K562 (cell line): Measurements from ENCODE around the gene GALNT12. TPM values are rescaled to one million over a fixed set of nuclear protein-coding genes. Genes with fewer than 3 reads are reported as not detected.

Source experiments
- ARID1B ChIP-seq: fragments of 450-650 bp; IDR thresholded peaks from 2 replicates; pipeline ENCODE4 v1.6.1; 2016; ENCODE audit warnings: antibody characterized with exemption, mild to moderate bottlenecking, inconsistent platforms
- BCL6 ChIP-seq: fragments of 250-450 bp; sonication (Bioruptor Pico); IDR thresholded peaks from 2 replicates; pipeline ENCODE4 v1.4.0; 2020
- JUNB ChIP-seq: fragments of 450-650 bp; formaldehyde crosslinking; conservative IDR thresholded peaks from 2 replicates; pipeline ENCODE4 v1.4.0; 2020; ENCODE audit warnings: mild to moderate bottlenecking
- SMAD1 ChIP-seq: fragments of 150-350 bp; IDR thresholded peaks from 2 replicates; pipeline ENCODE4 v1.6.1; 2014; ENCODE audit warnings: low read length, low read depth; ENCODE audit not compliant: partially characterized antibody
- SMC3 ChIP-seq: conservative IDR thresholded peaks from 2 replicates; pipeline ENCODE4 v1.6.1; 2011; ENCODE audit warnings: low read depth, low read length, improper control_type of control experiment; ENCODE audit not compliant: insufficient read depth
- XRCC5 ChIP-seq: fragments of 200-400 bp; formaldehyde crosslinking; IDR thresholded peaks from 2 replicates; pipeline ENCODE4 v1.6.1; 2017; ENCODE audit warnings: low read depth, mild to moderate bottlenecking, low read length
- ZBTB7A ChIP-seq: IDR thresholded peaks from 2 replicates; pipeline ENCODE4 v1.6.1; 2011; ENCODE audit warnings: low read depth, mild to moderate bottlenecking, low read length, moderate library complexity, borderline replicate concordance; ENCODE audit not compliant: control insufficient read depth
- ZNF12 ChIP-seq: sonication (generic); formaldehyde crosslinking; IDR thresholded peaks from 2 replicates; pipeline ENCODE4 v1.4.0; 2020; ENCODE audit warnings: mild to moderate bottlenecking, missing genetic modification reagents
- ZNF644 ChIP-seq: fragments of 200-800 bp; sonication (Bioruptor generic); IDR thresholded peaks from 2 replicates; pipeline ENCODE4 v1.6.1; 2016; ENCODE audit warnings: low read depth, missing genetic modification characterization, missing compliant biosample characterization
- ZNF695 ChIP-seq: fragments of 450-650 bp; formaldehyde crosslinking; IDR thresholded peaks from 2 replicates; pipeline ENCODE4 v1.4.0; 2020; ENCODE audit warnings: mild to moderate bottlenecking, moderate library complexity
- polyA plus RNA-seq, 8 experiments: library from polyadenylated mRNA; depleted of rRNA in 4 of 8; stranded (reverse) in 5 of 8; unstranded in 3 of 8; fragments of >200 nt; fragmentation: Nextera tagmentation in 2 of 8; fragmentation: Illumina TruSeq in 1 of 8; extraction: Ambion mirVana in 2 of 8; extraction: Trizol in 1 of 8; gene quantifications; 2 replicates each; pipeline versions ENCODE4 v1.2.1 to v1.2.3, GENCODE V29; 2011 to 2014; ENCODE audit warnings: inconsistent platforms in 1 of 8, missing spikeins in 1 of 8
- total RNA-seq, 7 experiments: library from RNA; depleted of rRNA in 6 of 7; stranded (reverse); fragments of >200 nt in 6 of 7; fragmentation: Illumina TruSeq in 2 of 7; extraction: Trizol in 2 of 7; gene quantifications; 2 replicates each; pipeline versions ENCODE4 v1.2.1 to v1.2.3, GENCODE V29; 2011 to 2021; ENCODE audit warnings: low replicate concordance in 1 of 7
- TF ChIP-seq, protein P1 (sequence below): fragments of 450-650 bp; IDR thresholded peaks from 2 replicates; pipeline ENCODE4 v1.6.1; 2016
- TF ChIP-seq, protein P2 (sequence below): fragments of 250-450 bp; sonication (Bioruptor Pico); IDR thresholded peaks from 2 replicates; pipeline ENCODE4 v1.8.0; 2021; ENCODE audit warnings: moderate library complexity, mild to moderate bottlenecking, inconsistent platforms
- TF ChIP-seq, protein P3 (sequence below): fragments of 250-450 bp; sonication (Bioruptor Pico); IDR thresholded peaks from 2 replicates; pipeline ENCODE4 v1.5.0; 2021; ENCODE audit warnings: mild to moderate bottlenecking, borderline replicate concordance
- TF ChIP-seq, protein P4 (sequence below): fragments of 450-650 bp; IDR thresholded peaks from 2 replicates; pipeline ENCODE4 v1.7.1; 2018; ENCODE audit warnings: mild to moderate bottlenecking, low read depth; ENCODE audit not compliant: partially characterized antibody
- TF ChIP-seq, protein P5 (sequence below): fragments of 450-650 bp; IDR thresholded peaks from 2 replicates; pipeline ENCODE4 v1.6.1; 2018; ENCODE audit warnings: mild to moderate bottlenecking, low read depth; ENCODE audit not compliant: partially characterized antibody
- TF ChIP-seq, protein P6 (sequence below), 3 experiments: IDR thresholded peaks in 2 of 3; conservative IDR thresholded peaks in 1 of 3; 2 replicates each; pipeline ENCODE4 v1.5.1; 2011 to 2012; ENCODE audit warnings: low read length in 3 of 3, mild to moderate bottlenecking in 3 of 3, control low read depth in 2 of 3, improper control_type of control experiment in 1 of 3, inconsistent platforms in 1 of 3, low read depth in 1 of 3, mixed read lengths in 1 of 3, moderate library complexity in 1 of 3; ENCODE audit not compliant: insufficient read depth in 2 of 3

The GALNT12 gene
- total and polyA plus RNA-seq, 9 of the 15 experiments (the other 6 are each of a cell fraction or from before 2014, with no cell fraction given), result 29.7 to 82.9 (median 44.2) TPM

DNA sequence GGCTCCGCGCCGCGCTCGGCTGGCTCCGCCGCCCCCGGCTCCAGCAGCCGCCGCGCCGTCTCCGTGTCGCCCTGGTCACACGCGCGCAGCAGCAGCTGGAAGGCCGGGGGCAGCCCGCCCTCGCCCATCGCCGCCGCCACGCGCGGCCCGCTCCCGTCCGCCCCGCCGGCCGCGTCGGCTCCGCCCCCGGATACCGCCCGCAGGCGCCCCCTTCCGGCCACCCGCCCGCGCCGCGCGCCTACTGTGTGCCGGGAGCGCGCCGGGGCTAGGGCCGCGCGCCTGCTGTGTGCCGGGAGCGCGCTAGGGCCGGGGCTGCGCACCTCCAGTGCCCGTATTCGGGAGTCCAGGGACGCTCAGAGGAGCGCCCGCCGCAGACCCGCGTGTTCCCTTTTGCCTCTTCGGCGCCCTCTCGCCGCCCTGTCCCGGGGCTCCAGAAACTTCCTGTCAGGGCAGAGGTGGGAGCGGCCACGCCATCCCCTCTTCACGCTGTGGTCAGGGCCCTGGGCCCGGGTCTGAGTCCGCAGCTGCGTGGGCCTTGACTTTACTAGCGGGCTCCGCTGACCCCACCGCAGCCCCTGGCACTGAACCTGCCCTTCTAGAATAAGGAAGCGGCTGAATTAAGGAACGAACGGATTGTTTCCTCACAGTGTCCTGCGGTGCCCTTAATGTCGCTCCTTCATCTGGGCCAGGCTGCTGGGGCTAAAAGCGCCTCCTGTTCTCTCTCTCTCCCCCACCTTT, 10.9 kb upstream of the GALNT12 start, which contains the start of gene ANKS6 (continued):
- TF ChIP-seq, protein P1, sequence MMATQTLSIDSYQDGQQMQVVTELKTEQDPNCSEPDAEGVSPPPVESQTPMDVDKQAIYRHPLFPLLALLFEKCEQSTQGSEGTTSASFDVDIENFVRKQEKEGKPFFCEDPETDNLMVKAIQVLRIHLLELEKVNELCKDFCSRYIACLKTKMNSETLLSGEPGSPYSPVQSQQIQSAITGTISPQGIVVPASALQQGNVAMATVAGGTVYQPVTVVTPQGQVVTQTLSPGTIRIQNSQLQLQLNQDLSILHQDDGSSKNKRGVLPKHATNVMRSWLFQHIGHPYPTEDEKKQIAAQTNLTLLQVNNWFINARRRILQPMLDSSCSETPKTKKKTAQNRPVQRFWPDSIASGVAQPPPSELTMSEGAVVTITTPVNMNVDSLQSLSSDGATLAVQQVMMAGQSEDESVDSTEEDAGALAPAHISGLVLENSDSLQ, result no peak
- TF ChIP-seq ZBTB7A (no peak; the same call in 1 of the 2 replicates), ZNF695 (CRISPR knock-in tag) (no peak), JUNB (CRISPR knock-in tag) (no peak), XRCC5 (no peak), ARID1B (no peak), SMAD1 (no peak), BCL6 (CRISPR knock-in tag) (no peak), ZNF12 (CRISPR knock-in tag) (no peak), SMC3 (no peak), ZNF644 (tag) (peak; percentile 99)
- TF ChIP-seq, protein P2, sequence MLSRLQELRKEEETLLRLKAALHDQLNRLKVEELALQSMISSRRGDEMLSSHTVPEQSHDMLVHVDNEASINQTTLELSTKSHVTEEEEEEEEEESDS, result no peak
- TF ChIP-seq, protein P3, sequence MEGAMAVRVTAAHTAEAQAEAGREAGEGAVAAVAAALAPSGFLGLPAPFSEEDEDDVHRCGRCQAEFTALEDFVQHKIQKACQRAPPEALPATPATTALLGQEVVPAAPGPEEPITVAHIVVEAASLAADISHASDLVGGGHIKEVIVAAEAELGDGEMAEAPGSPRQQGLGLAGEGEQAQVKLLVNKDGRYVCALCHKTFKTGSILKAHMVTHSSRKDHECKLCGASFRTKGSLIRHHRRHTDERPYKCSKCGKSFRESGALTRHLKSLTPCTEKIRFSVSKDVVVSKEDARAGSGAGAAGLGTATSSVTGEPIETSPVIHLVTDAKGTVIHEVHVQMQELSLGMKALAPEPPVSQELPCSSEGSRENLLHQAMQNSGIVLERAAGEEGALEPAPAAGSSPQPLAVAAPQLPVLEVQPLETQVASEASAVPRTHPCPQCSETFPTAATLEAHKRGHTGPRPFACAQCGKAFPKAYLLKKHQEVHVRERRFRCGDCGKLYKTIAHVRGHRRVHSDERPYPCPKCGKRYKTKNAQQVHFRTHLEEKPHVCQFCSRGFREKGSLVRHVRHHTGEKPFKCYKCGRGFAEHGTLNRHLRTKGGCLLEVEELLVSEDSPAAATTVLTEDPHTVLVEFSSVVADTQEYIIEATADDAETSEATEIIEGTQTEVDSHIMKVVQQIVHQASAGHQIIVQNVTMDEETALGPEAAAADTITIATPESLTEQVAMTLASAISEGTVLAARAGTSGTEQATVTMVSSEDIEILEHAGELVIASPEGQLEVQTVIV (CRISPR knock-in tag), result no peak
- TF ChIP-seq, protein P4, sequence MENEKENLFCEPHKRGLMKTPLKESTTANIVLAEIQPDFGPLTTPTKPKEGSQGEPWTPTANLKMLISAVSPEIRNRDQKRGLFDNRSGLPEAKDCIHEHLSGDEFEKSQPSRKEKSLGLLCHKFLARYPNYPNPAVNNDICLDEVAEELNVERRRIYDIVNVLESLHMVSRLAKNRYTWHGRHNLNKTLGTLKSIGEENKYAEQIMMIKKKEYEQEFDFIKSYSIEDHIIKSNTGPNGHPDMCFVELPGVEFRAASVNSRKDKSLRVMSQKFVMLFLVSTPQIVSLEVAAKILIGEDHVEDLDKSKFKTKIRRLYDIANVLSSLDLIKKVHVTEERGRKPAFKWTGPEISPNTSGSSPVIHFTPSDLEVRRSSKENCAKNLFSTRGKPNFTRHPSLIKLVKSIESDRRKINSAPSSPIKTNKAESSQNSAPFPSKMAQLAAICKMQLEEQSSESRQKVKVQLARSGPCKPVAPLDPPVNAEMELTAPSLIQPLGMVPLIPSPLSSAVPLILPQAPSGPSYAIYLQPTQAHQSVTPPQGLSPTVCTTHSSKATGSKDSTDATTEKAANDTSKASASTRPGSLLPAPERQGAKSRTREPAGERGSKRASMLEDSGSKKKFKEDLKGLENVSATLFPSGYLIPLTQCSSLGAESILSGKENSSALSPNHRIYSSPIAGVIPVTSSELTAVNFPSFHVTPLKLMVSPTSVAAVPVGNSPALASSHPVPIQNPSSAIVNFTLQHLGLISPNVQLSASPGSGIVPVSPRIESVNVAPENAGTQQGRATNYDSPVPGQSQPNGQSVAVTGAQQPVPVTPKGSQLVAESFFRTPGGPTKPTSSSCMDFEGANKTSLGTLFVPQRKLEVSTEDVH, result no peak
- TF ChIP-seq, protein P5, sequence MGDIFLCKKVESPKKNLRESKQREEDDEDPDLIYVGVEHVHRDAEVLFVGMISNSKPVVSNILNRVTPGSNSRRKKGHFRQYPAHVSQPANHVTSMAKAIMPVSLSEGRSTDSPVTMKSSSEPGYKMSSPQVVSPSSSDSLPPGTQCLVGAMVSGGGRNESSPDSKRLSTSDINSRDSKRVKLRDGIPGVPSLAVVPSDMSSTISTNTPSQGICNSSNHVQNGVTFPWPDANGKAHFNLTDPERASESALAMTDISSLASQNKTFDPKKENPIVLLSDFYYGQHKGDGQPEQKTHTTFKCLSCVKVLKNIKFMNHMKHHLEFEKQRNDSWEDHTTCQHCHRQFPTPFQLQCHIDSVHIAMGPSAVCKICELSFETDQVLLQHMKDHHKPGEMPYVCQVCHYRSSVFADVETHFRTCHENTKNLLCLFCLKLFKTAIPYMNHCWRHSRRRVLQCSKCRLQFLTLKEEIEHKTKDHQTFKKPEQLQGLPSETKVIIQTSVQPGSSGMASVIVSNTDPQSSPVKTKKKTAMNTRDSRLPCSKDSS, result no peak
- TF ChIP-seq, protein P6, sequence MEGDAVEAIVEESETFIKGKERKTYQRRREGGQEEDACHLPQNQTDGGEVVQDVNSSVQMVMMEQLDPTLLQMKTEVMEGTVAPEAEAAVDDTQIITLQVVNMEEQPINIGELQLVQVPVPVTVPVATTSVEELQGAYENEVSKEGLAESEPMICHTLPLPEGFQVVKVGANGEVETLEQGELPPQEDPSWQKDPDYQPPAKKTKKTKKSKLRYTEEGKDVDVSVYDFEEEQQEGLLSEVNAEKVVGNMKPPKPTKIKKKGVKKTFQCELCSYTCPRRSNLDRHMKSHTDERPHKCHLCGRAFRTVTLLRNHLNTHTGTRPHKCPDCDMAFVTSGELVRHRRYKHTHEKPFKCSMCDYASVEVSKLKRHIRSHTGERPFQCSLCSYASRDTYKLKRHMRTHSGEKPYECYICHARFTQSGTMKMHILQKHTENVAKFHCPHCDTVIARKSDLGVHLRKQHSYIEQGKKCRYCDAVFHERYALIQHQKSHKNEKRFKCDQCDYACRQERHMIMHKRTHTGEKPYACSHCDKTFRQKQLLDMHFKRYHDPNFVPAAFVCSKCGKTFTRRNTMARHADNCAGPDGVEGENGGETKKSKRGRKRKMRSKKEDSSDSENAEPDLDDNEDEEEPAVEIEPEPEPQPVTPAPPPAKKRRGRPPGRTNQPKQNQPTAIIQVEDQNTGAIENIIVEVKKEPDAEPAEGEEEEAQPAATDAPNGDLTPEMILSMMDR (IDR thresholded peaks at IDR 0.05 in 2 of 3, conservative IDR thresholded peaks at IDR 0.05 in 1 of 3; ENCODE audit: insufficient read depth in 2 of 3, low read depth in 1 of 3, low read length in 3 of 3), result peak; percentile 19 to 72 (median 59); a peak in 4 of 6 replicates
